Lower leg skin (tissue), 3 donors: ENCODE results near the gene CNNM4.

Experiments
- CTCF ChIP-seq, 3 donors: fragments of 450-650 bp; IDR thresholded peaks; one replicate each; pipeline ENCODE4 v1.5.1; 2016; ENCODE audit warnings: antibody characterized with exemption in 3 of 3, mild to moderate bottlenecking in 3 of 3, moderate library complexity in 2 of 3
- POLR2A ChIP-seq, 2 donors: fragments of 450-650 bp; IDR thresholded peaks; one replicate each; pipeline ENCODE4 v1.6.1; 2016 to 2017; ENCODE audit warnings: antibody characterized with exemption in 2 of 2, mild to moderate bottlenecking in 1 of 2, moderate library complexity in 1 of 2

- TF ChIP-seq CTCF (IDR thresholded peaks at IDR 0.05) (no peak), POLR2A (IDR thresholded peaks at IDR 0.05) (no peak)
These were observed 6.4 kb upstream of the CNNM4 start for GRCh38 chr2:96754317-96754716.
